CMK (cell line): ENCODE results near the gene CACNA1F.
"Not testable (repeated sequence)": the region's sequence is repeated elsewhere in the genome, so short reads cannot be mapped to it uniquely, and the experiment has no call there.

ENCODE experiments used
- DNase-seq: peaks from one replicate; pipeline ENCODE4 v3.0.0-alpha.2; 2010; ENCODE audit warnings: low read depth

Gene CACNA1F

DNA sequence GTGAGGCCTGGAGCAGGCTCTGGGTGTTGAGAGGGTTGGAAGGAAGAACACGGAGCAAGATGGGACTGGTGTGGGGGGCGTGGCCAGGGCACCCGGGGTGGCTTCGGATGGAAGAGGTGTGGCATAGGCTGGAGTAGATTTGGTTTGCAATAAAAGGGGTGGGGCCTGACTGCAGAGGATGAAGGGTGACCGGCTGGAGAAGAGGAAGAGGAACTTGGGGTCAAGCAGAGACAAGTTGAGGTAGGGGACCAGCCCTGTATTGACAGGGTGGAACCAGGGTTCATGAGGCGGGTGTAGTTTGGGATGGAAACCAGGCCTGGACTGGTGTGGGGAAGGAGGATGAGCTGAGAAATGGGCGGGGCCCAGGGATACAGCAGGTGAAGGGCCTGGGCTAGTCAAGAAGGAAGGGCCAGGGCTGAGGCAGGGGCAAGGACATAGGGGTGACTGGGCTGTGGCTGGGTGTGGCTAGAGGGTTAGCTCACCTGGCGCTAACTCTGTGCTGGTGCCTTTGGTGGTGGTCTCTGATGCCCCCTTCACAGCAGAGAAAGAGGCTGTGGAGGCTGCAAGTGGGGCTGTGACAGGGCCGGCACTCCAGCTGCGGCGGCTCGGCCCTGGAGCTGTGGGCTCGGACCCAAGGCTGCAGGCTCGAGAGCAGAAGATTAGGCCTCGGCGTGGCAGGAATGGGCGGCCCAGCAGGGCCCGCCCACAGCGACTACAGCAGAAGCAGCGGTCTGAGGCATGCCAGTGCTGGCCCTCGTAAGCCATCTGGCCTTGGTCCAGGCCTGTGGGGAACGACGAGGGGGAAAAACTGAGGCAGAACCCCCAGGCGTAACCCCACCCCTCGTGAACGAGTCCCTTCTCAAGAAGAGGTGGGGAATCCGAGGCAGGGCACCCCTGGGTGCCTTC, 56.5 kb downstream of the CACNA1F start:
- DNase-seq: peak; percentile 79

DNA sequence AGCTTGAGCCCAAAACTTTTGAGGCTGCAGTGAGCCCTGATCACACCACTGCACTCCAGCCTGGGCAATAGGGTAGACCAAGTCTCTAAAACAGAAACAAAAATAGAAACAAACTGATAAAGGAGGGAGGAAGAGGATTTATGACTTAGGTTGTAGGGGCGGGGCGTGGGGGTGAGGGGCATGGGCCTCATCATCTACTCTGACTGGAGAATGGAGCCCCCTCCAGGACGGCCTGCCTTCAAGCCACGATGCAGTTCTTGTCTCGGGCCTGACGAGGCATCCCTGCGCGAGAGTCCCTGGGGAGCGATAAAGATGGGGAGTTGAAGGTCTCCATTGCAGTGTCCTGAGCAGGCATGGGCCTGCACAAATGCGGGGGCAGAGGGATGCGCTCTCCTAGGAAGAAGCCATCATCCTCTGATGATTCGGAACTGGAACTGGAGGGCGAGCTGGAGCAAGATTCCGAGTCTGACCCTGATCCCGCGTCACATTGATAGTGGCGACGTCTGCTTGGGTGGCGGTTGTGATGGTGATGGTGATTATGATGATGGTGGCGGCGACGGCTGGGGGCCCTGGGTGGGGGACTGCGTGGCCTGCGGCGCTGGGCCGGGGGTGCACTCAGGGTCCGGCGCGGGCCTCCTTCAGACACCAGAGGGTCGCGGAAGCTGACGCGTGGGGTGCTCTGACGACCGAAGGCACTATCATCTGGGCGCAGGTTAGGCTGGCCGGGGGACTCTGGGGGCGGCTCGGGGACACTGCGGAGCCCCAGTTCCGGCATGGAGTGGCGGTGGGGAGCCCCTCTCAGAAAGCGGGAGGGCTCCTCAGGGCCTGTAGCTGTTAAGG, 57.5 kb downstream of the CACNA1F start:
- no peak for DNase-seq

DNA sequence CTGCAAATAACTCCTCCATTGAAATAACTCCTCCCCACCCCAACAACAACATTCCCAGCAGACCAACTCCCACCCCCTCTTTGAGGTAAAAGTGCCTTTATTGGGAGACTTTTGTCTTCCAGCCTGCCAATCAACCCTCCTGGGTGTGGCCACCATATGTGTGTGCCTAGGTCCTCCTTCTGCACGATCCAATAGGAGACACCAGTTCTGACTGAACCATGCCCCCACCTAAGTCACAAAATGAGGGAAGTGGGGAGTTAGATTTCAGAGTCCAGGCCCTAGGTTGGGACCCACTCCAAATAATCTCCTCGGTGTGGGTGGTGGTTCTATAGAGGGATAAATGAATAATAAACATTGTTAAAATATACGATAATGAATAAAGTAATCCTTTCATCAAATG, 58.4 kb downstream of the CACNA1F start:
- DNase-seq: no peak

DNA sequence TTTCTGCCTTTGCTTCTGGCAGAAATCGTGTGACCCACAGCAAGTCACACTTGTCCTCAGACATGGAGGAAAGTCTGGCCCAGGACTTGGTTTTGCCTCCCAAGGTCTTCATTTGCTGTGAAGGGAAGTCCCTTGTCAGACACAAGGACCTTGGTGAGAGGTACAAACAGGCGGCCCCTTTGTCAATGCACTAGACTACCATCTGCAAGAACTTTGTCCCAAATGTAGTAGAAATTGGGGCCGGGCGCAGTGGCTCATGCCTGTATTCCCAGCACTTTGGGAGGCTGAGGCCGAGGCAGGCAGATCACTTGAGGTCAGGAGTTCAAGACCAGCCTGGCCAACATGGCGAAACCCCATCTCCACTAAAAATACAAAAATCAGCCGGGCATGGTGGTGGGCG, 59.6 kb downstream of the CACNA1F start:
- DNase-seq: not testable (repeated sequence)

DNA sequence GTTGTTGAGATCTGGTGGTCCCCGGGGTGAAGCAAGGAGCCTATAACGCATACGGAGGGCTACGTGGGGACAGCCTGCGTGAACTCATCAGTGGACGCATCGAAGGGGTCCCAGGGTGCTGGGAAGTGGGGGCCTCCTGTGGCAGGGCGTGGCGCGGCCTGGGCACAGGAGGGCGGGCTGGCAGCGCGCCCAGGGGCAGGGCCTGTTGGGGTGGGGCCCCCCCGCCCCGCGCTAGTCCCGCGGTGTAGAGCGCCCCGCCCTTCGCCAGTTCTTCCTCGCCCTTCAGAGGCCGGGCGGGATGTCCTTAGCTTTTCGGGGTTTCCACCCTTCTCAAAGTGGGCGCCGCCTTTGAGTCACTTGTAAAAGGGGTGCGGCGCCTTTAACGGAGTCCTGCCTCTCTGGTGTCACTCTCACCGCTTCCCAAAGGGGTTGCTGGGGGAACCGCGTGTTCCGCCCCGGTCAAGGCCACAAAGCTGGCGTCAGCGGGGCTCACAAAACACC, 60.8 kb downstream of the CACNA1F start:
- peak; percentile 73 for DNase-seq

DNA sequence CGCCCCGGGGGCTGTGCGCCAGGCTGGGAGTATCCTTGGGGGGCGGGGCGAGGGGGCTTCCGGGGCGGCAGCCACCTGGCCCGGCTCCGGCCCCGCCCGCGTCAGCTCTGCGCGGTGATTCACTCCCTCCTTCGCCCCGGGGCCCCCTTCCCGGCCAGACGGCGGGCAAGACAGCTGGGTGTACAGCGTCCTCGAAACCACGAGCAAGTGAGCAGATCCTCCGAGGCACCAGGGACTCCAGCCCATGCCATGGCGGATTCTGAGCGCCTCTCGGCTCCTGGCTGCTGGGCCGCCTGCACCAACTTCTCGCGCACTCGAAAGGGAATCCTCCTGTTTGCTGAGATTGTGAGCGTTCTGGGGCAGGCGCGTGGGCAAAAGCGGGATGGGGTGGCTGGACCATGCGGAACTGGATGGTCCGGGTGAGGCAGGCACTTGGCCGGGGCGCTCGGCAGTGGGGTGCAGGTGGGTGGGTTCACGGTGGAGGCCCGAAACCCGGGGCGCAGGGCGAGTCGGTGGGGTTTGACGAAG, 61.3 kb downstream of the CACNA1F start, which contains the start of gene PLP2:
Gene PLP2 (plus strand): TSS at position 147 of the 528 bp plus-strand sequence. CDS start 103 bp downstream, at position 250.
- no peak for DNase-seq

DNA sequence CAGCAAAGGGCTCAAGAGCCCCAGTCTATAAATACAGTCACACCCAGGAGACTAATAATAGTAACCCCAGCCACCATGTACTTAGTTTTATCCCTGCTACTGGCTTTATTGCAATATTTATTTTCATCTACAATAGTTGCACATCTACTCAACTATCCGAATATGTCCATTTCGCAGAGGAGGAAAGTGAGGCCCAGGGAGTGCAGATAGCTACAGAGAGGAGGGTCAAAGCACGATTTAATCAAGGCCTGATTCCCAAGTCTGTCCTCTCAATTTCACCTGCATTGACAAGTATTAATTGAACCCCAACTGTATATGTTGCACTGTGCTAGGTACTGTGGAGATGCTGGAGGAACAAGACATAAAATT, 65.4 kb downstream of the CACNA1F start:
- no peak for DNase-seq

DNA sequence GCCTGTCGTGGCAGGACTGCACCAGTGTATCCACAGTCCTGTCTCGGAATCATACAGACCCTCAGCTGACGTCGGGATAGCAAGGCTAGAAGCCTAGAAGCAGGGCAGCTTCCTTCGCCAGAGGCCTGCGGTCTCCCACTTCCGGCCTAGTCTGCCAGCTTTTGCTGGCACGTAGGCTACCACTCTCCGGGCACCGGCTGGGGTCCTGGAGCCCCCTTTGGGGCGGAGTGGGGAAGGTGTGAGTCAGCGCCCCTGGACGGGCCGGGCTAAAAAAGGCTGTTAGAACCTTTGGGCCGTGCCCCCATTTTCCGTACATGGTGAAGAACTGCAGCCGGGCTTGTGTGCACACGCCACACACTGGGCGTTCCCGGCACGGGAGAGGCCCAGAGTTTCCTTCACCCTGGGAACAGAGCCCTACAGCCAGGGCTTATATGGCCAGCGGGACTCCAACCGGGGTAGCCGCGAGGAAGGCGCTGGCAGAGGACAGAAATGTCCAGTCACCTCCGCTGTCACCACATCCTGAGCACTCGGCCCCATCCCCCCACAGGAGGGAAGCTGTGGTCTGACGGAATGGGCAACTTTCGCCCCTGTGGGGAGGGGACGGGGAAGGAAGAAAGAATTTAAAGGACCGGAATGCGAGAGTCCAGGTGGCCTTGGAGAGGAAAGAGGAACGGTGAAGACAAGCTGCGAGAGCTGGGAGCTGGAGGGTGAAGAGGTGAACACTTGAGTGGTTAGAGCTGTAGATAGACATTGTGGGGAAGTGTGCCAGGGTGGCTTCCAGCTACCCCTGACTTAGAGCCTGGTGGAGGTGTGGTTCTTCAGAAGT, 66.0 kb downstream of the CACNA1F start:
- peak; percentile 85 for DNase-seq

DNA sequence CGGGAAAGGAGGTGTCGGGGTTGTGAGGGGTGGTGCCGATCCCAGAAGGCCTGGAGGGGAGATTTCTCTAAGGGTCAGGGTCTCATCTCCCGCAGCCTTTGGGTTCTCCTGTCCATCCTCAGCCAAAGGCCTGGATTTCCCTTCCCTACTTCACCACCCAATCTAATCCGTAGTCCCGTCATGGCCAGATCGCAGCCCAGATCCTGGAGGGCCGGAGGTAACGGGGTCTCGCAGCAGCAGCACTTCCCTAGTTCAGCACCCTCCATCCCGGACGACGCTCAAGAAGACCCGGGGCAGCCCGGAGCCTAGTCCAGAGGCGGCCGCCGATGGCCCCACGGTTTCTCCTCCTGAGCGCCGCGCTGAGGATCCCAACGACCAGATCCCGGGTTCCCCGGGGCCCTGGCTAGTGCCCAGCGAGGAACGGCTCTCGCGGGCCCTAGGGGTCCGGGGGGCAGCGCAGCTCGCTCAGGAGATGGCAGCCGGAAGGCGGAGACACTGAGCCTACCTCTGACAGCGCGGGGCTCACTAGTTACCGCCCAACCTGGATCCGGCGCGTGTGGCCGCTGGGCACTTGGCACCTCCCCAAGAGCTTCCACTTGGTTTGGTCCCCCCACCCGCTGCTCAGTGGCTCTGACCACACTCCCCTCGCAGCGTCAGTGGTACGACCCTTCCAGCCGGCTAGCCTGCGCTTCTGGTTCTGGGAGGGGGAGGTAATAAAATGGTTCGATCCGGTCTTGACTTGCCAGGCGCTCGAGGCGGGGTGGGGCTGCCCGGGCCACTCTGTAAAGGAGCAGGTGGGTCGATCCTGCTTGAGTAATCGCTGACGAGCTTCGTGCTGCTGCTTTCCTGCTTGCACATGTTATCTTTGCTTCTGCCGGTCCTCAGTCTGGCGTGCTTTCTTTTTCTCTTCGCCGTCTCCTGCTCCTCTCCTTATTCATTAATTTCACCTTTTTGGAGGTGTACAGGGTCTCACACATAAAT, 66.9 kb downstream of the CACNA1F start:
- DNase-seq: peak; percentile 97

DNA sequence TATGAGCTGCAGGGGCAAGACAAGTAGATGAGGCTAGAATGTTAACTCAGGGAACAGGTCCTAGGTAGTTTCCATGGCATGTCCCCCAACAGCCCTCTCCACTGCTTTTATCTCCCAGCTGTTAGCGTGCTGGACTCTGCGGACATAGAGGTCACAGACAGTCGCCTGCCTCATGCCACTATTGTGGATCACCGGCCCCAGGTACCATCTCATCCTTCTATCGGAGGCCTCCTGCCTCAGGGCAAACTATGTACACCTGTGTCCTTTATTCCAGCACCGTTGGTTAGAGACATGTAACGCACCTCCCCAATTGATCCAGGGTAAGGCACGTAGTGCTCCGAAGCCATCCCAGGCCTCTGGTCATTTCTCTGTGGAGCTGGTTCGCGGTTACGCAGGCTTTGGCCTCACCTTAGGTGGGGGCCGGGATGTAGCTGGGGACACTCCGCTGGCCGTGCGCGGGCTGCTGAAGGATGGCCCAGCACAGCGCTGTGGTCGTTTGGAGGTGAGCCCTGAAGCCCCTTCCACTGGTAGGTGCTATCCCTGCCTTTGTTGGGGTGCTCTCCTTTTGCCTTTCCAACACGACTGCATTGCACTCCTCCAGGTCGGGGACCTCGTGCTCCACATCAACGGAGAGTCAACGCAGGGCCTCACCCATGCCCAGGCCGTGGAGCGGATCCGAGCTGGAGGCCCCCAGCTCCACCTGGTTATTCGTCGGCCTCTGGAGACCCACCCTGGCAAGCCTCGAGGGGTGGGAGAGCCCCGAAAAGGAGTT, 68.4 kb downstream of the CACNA1F start:
- DNase-seq: no peak

DNA sequence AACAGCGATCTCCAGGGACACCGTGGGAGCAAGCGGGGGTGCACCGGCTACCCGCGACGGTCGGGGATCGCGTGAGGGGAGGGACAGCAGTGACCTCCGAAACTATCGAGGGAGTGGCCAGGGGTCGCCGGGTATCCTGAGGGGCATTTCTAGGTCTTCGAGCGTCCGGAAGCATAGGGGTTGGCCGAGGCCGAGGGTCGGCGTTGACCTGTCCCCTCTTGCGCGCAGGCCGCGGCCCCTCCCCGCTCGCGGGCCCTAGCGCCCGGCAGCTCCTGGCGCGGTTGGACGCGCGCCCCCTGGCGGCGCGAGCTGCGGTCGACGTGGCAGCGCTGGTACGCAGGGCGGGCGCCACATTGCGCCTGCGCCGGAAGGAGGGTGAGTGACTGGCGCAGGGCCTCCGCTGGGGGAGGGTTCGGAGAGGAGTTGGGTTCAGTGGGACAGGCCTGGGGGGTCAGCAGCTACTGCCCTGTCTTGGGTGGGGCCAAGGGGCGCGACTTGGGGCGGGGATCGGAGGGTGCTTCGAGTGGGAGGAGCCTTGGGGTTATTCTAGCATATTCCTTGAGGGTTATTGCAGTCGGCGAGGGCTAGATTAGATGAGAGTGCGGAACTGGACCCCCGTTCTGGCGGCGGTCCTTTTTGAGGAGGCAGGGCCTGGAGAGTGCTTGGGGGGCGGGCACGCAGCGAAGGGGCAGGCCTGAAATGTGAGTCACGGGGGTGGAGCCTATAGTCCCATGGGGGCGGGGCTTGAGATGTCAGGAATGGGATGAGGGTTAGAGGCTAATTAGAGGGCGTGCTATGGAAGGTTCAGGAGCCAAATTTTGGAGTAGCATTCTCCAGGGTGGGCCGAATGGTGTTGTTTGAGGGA, 69.4 kb downstream of the CACNA1F start:
- DNase-seq: peak; percentile 91

DNA sequence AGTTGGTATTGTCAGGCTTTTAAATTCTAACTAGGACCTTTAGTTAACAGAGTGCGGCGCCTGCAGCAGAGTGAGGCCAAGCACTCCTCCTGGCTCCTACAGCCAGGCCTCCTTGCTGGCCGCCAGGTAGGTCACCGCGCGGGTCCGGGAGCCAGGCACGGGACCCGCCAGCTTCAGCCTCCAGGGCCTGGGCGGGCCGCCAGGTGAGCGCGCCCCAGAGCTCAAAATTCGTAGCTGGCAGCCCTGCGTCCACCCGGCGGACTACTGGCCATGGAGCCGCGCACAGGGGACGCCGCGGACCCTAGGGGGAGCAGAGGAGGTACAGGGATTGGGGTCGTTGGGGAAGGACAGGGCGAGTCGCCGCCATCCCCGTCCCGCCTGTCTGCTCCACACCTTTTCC, 70.5 kb downstream of the CACNA1F start, which contains the start of gene MAGIX:
Gene MAGIX (plus strand): TSS at position 139 of the 400 bp plus-strand sequence. CDS start 132 bp downstream, at position 271.
- DNase-seq: no peak

DNA sequence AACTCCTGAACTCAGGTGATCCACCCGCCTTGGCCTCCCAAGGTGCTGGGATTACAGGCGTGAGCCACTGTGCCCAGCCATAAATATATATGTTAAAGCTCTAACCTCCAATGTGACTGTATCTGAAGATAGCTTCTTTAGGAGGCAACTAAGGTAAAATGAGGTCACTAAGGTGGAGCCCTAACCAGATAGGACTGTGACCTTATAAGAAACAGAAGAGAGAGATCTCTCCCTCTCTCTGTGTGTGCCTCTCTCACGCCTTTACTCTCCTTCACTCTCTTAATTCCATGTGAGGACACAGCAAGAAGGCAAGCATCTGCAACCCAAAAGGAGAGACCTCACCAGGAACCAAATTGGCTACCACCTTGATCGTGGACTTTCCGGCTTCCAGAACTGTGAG, 71.5 kb downstream of the CACNA1F start:
- DNase-seq: no peak

DNA sequence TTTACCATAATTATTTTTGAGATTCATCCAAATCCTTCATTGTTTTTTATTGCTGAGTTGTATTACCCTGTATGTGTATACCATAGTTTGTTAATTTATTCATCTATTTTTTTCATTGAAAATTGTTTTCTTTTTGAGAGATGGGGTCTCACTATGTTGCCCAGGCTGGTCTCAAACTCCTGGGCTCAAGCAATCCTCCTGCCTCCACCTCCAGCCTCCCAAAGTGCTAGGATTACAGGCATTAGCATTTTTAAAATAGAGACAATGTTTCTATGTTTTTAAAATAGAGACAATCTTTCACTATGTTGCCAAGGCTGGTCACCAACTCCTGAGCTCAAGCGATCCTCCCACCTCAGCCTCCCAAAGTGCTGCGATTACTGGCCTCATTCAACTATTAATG, 72.2 kb downstream of the CACNA1F start:
- no peak for DNase-seq

DNA sequence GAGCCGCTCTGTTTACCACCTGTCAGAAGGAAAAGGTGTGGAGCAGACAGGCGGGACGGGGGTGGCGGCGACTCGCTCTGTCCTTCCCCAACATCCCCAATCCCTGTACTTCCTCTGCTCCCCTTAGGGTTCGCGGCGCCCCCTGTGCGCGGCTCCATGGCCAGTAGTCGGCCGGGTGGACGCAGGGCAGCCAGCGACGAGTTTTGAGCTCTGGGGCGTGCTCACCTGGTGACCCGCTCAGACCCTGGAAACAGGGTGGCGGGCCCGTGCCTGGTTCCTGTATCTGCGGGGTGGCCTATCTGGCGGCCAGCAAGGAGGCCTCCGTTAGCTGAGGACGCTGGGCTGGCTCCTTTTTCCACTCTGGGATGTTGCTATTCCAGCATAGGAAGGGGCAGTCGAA, 75.9 kb downstream of the CACNA1F start:
- DNase-seq: no peak

DNA sequence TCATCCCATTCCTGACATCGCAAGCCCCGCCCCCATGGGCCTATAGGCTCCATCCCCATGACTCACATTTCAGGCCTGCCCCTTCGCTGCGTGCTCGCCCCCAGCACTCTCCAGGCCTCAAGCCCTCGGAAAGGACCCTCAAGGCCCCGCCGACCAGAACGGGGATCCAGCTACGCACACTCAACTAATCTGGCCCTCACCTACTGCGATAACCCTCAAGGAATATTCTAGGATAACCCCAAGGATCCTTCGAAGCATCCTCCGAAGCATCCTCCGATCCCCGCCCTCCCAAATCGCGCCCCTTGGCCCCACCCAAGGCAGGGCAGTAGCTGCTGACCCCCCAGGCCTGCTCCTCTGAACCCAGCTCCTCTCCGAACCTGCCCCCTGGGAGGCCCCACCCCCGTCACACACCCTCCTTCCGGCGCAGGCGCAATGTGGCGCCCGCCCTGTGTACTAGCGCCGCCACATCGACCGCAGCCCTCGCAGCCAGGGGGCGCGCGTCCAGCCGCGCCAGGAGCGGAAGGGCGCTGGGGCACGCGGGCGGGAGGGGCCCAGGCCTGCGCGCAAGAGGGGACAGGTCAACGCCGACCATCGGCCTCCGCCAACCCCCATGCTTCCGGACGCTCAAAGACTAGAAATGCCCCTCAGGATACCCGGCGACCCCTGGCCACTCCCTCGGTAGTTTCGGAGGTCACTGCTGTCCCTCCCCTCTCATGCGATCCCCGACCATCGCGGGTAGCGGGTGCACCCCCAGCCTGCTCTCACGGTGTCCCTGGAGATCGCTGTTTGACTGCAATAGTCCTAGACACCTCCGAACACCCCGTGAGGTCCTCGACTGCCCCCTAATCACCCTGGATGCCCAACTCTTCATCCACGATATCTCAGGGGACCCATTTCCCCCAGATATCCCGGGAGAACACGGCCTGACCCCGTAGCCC, 77.0 kb downstream of the CACNA1F start:
- peak; percentile 86 for DNase-seq

DNA sequence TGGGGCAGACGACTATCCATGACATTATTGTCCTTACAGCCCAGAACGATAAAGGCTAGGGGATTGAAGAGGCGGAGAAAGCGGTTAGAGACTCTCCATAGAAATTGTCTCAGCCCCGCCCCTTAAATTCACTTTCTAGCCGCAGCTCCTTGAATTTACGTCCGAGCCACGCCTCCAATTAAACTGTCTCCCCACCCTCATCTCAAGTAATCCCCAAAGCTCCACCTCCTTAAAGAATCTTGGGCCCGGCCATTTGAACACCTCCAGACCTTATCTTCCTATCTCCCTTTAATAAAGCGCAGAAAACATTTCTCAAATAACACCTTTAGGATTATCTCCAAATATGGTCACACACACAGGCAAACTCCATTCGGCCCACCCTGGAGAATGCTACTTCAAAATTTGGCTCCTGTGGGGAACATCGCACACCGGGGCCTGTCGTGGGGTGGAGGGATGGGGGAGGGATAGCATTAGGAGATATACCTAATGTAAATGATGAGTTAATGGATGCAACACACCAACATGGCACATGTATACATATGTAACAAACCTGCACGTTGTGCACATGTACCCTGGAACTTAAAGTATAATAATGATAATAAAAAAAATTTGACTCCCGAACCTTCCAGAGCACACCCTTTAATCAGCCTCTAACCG, 77.8 kb downstream of the CACNA1F start:
- peak; percentile 82 for DNase-seq
